Heart left ventricle (tissue), 16 donors: ENCODE measurements around the gene TRMT1. TPM values are rescaled to one million over a fixed set of nuclear protein-coding genes. Genes with fewer than 3 reads are reported as not detected.
A peak's percentile ranks its signal among the peaks of the same experiment; 100 is the strongest.

Experiments
- ATAC-seq, 4 donors: fragments of 200-7000 bp; cut with Tn5 transposase; one replicate each; pipeline ENCODE4 v1.9.1; 2020 to 2022; ENCODE audit warnings: moderate library complexity in 4 of 4, mild to moderate bottlenecking in 3 of 4, moderate number of reproducible peaks in 1 of 4
- DNase-seq, 5 donors: peaks; one replicate each; pipeline ENCODE4 v3.0.0-alpha.2; 2020
- H3K27ac ChIP-seq, 12 donors: fragments of 200-600 bp; sonication (generic) in 4 of 12; one replicate each; pipeline versions ENCODE4 v1.5.0 to v1.8.0; 2016 to 2022; ENCODE audit warnings: mild to moderate bottlenecking in 2 of 12
- H3K27me3 ChIP-seq, 9 donors: fragments of 200-600 bp; sonication (generic) in 2 of 9; one replicate each; pipeline versions ENCODE4 v1.5.1 to v1.8.0; 2016 to 2022; ENCODE audit warnings: mild to moderate bottlenecking in 3 of 9
- H3K36me3 ChIP-seq, 9 donors: fragments of 200-600 bp; sonication (generic) in 2 of 9; one replicate each; pipeline versions ENCODE4 v1.5.0 to v1.8.0; 2018 to 2022; ENCODE audit warnings: mild to moderate bottlenecking in 2 of 9
- H3K4me1 ChIP-seq, 12 donors: fragments of 200-600 bp; sonication (generic) in 4 of 12; one replicate each; pipeline versions ENCODE4 v1.5.0 to v1.8.0; 2016 to 2022; ENCODE audit warnings: mild to moderate bottlenecking in 3 of 12
- H3K4me3 ChIP-seq, 12 donors: fragments of 200-600 bp; sonication (generic) in 4 of 12; one replicate each; pipeline versions ENCODE4 v1.5.0 to v1.8.0; 2017 to 2022; ENCODE audit warnings: mild to moderate bottlenecking in 9 of 12, moderate library complexity in 4 of 12
- H3K9me3 ChIP-seq, 12 donors: fragments of 200-600 bp; sonication (generic) in 4 of 12; one replicate each; pipeline versions ENCODE4 v1.5.0 to v1.8.0; 2016 to 2022; ENCODE audit warnings: mild to moderate bottlenecking in 1 of 12
- CTCF ChIP-seq, 12 donors: fragments of 200-600 bp; sonication (generic) in 4 of 12; IDR thresholded peaks; one replicate each; pipeline versions ENCODE4 v1.5.0 to v1.8.0; 2018 to 2022; ENCODE audit warnings: antibody characterized with exemption in 12 of 12, mild to moderate bottlenecking in 5 of 12
- POLR2A ChIP-seq, 2 donors: fragments of 450-650 bp; IDR thresholded peaks; one replicate each; pipeline ENCODE4 v1.6.1; 2017; ENCODE audit warnings: antibody characterized with exemption in 2 of 2, mild to moderate bottlenecking in 2 of 2, moderate library complexity in 2 of 2
- WGBS, 4 donors: extraction: QIAGEN DNeasy Blood & Tissue Kit in 2 of 4; methylation state at CpG; one replicate each; pipeline versions ENCODE4 v1.1.5 to v1.1.7; 2013 to 2018; 5-methylcytosine and 5-hydroxymethylcytosine counted together
- intact Hi-C, 10 donors: fragments of 100-400 bp; cut with DNase I; formaldehyde crosslinking; loops; one replicate each; pipeline versions ENCODE4 v1.11.1 to v1.14.2; 2022
- polyA plus RNA-seq, 2 donors: library from polyadenylated mRNA; stranded (reverse); fragments of 200-250 nt; gene quantifications; one replicate each; pipeline ENCODE4 v1.2.3, GENCODE V29; 2013
- total RNA-seq, 9 donors: library from RNA; depleted of rRNA in 2 of 9; stranded (reverse); fragments of >200 nt in 2 of 9; fragmentation: NEBNext Ultra II Directional in 3 of 9; extraction: Animal tissue kit (Norgen Biotek cat#: 25700) in 3 of 9; gene quantifications; one replicate each; pipeline versions ENCODE4 v1.1.0 to v1.2.4, GENCODE V29; 2016 to 2023
- donor health status: ischemic (EF 13 %, LVEDD 7.1; RV severe dilation, severe dysfunction).
- donor health status: healthy with polysubstance abuse.
- donor health status: DM: no; HTN: yes; CAD: no.
- donor health status: DM: no; HTN: no; CAD: no.
- donor health status: ischemic (EF 25% LVEDD 6.9; RV normal size, moderate dysfunction).
- donor health status: ischemic (EF 25% LVEDD 5.7; RV mildly dilated, moderate dysfunction).
- donor health status: healthy.
- donor health status: DM: yes; HTN: yes; CAD: no.
- donor health status: ischemic (EF 35%, LVEDD 5.7; RV mildly dilated, moderate dysfunction).
- donor health status: nonischemic (EF 11% LVEDD 7.7; RV severe dilation, severe dysfunction).
- donor health status: DM: yes; HTN: yes; CAD: no.
- donor health status: PGD.
- donor health status: ischemic (EF 29% LVEDD 5.4; RV normal size, mild dysfunction).
- donor health status: nonischemic (EF 23%, LVEDD 6.1; RV moderate dilation, normal function).

Gene TRMT1
- total and polyA plus RNA-seq, 11 donors = 15.1 to 32.4 (median 19.1) TPM

- TF ChIP-seq CTCF (IDR thresholded peaks at IDR 0.05) = no peak
- TF ChIP-seq POLR2A (IDR thresholded peaks at IDR 0.05) = no peak
- peak overlapping the region in 9 of 12 donors; percentile 8 to 75 (median 59) for H3K4me3 ChIP-seq
- peaks cover 0 to 11% (median 6%) of the 10 kb centered on the region in 9 donors for H3K36me3 ChIP-seq
- no peaks in the 10 kb centered on the region for H3K9me3 ChIP-seq
- DNase-seq (peak in 1 of 5 donors; percentile 26), ATAC-seq (no peak)
- peaks cover 6 to 66% (median 49%) of the 10 kb centered on the region in 12 donors for H3K4me1 ChIP-seq
- intact Hi-C loops = loop anchor here in 8 of 10 donors (2.0 to 5.0 kb wide), 3 partner anchors 47 to 159 kb away; partner anchors contain the start of genes IER2 (in 8 of the 8) and STX10 (in 8 of the 8)
- peak overlapping the region; percentile 72 to 98 (median 92) for H3K27ac ChIP-seq
- WGBS, 4 donors = 62 to 66% (median 63%) methylated on average over 12 to 13 of the region's 13 CpGs
- no peaks in the 10 kb centered on the region for H3K27me3 ChIP-seq
These were observed 12.8 kb downstream of the TRMT1 start for GRCh38 chr19:13103581-13104359.

- ATAC-seq (peak; percentile 57 to 84 (median 76)), DNase-seq (peak; percentile 92 to 95 (median 93))
- TF ChIP-seq POLR2A (IDR thresholded peaks at IDR 0.05) (peak in 1 of 2 donors; percentile 61), CTCF (IDR thresholded peaks at IDR 0.05) (peak in 6 of 12 donors; percentile 7 to 33 (median 18))
- H3K4me1 ChIP-seq = peaks cover 6 to 68% (median 54%) of the 10 kb centered on the region in 12 donors
- H3K4me3 ChIP-seq = peak within 1 kb of the TSS; percentile 15 to 75 (median 60)
- intact Hi-C loops = loop anchor here in 8 of 10 donors (2.0 to 5.0 kb wide), 3 partner anchors 48 to 159 kb away; partner anchors contain the start of genes IER2 (in 7 of the 8) and STX10 (in 7 of the 8)
- no peaks in the 10 kb centered on the region for H3K9me3 ChIP-seq
- peak within 1 kb of the TSS; percentile 72 to 98 (median 92) for H3K27ac ChIP-seq
- peaks cover 0 to 11% (median 5%) of the 10 kb centered on the region in 9 donors for H3K36me3 ChIP-seq
- peaks cover 0 to 5% (median 0%) of the 10 kb centered on the region in 9 donors for H3K27me3 ChIP-seq
- WGBS, 4 donors = 1 to 6% (median 3%) methylated on average over 16 to 47 of the region's 47 CpGs
These were observed 13.6 kb downstream of the TRMT1 start, which contains the start of gene LYL1 for GRCh38 chr19:13102666-13103580. Gene LYL1 (minus strand): TSS chr19:13102858. CDS start chr19:13101171, 1,687 bp downstream.

GRCh38 chr19:13102416-13102665 lies 14.2 kb downstream of the TRMT1 start:
- Histone ChIP-seq H3K36me3 (peaks cover 0 to 6% (median 2%) of the 10 kb centered on the region in 9 donors), H3K9me3 (no peaks in the 10 kb centered on the region), H3K27ac (peak overlapping the region; percentile 72 to 98 (median 92)), H3K27me3 (peaks cover 0 to 11% (median 0%) of the 10 kb centered on the region in 9 donors), H3K4me3 (peak overlapping the region; percentile 15 to 75 (median 60)), H3K4me1 (peaks cover 6 to 74% (median 58%) of the 10 kb centered on the region in 12 donors)
- ATAC-seq = no peak
- no peak for DNase-seq
- TF ChIP-seq POLR2A (IDR thresholded peaks at IDR 0.05) (no peak), CTCF (IDR thresholded peaks at IDR 0.05) (no peak)
- intact Hi-C loops = loop anchor here in 8 of 10 donors (2.0 to 5.0 kb wide), 3 partner anchors 48 to 160 kb away; partner anchors contain the start of genes IER2 (in 7 of the 8) and STX10 (in 7 of the 8)
- 4 to 12% (median 4%) methylated on average over 4 to 7 of the region's 7 CpGs for WGBS, 4 donors
